IPS-NIHi7 (cell line): ENCODE data around the gene GTF3C5.
"Not testable (repeated sequence)": the region's sequence is repeated elsewhere in the genome, so short reads cannot be mapped to it uniquely, and the experiment has no call there.

ENCODE experiments used
- DNase-seq: peaks from one replicate; pipeline ENCODE4 v3.0.0; 2012; ENCODE audit warnings: mixed read lengths; ENCODE audit errors: extremely low spot score

Gene GTF3C5

GRCh38 chr9:133054194-133054890 is 23.5 kb downstream of the GTF3C5 start:
- DNase-seq, result no peak

DNA sequence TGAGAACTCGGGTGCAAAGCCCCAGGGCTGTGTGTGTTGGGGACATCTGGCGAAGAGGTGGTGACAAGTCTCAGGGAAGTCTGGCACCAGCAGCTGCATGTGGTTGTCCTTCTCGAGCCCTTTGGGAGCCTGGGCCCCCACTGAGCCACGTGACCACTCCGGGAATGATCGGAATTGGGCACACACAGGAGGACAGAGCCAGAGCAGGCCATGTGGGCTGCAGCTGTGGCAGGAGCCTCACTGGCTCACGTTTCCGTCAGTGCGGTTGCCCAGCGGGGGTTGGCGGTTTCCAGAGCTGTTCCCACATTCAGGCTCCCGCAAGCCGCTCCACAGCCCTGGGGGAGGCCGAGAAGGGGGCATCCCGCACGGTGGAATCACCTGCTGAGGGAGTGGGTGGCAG is 24.2 kb downstream of the GTF3C5 start:
- no peak for DNase-seq

GRCh38 chr9:133055788-133056420 is 25.1 kb downstream of the GTF3C5 start:
- DNase-seq, result no peak

GRCh38 chr9:133056533-133056932 is 25.7 kb downstream of the GTF3C5 start:
- no peak for DNase-seq

DNA sequence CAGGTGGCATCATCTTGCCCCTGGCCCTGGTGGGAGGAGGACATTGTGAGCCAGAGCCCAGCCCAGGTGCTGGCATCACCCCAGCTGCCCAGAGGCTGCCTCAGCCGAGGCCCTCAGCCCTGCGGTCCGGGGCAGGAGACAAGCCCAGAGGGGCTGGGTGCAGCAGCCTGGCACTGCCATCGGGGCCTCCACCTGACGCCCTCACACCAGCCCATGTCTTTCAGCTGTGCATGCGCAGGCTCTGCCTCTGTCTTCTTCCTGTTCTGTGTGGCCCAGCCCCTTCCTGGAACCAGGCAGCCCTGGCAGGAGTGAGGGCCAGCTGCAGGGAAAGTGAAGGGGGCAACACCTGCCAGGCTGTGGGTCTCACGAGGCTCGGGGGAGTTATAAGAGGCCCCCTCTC is 26.2 kb downstream of the GTF3C5 start:
- DNase-seq, result no peak

DNA sequence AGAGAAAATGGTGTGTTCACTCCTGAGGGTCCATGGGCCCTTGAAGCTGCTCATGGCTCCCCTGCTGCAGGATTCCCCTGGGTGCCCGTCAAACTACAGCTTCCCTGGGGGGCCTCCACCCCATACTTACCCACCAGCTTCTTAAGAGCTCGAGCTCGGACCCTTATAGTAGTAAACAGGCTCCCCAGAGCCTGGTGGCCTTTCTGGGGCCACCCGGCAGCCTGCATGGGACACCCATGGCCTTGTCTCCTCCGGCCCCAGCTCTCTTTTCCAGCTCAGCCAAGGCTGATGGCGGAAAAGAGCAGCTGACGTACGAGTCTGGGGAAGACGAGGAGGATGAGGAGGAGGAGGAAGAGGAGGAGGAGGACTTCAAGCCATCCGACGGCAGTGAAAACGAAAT is 26.8 kb downstream of the GTF3C5 start:
- DNase-seq, result no peak

DNA sequence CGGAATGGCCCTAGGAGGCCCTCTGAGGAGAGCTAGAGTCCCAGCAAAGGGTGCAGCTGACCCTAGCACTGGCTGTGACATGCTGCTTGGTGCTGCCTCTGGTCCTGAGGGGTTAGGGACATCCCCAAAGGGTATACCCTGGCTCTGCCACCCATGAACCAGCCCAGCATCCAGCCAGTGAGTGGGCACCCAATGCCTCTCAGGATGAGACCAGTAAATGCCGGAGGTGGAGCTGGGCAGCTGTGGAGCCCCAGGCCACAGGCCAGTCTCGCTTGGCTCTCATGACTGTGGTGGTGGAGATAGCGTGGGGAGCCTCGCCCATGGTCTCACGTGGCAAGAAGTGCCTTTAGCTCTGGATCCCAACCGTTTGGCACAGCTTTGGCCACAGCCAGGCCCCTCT is 27.3 kb downstream of the GTF3C5 start:
- DNase-seq, result no peak

DNA sequence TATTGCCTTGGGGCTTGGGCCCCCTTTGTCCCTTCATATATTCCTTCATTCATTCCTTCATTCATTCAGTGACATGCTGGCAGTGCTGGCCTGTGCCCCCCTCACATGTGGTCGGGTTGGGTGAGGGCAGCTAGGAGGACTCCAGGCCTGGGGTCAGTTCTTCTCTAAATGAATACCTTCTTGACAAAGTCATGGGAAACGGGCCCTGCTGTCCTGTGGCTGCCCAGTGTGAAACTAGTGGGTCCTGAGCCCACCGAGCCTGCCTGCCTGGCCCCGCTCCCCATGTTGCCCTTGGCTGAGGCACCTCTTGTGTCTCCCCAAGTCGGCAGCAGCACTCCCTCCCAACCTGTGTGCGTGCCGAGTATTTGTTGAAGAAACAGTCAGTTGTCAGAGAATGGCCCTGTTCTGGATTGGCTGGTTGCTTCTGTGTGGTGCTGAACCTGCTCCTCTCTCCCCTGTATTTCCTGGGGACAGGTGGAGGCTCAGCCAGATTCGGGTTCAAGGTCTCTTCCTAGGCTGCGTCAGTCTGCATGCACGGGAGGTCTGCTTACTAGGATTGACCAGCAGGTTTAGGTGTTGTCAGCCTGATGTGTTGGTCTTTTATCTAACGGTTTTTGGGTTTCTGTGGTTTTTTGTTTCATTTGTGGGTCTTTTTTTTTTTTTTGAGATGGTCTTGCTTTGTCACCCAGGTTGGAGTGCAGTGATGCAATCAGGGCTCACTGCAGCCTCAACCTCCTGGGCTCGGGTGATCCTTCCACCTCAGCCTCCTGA is 27.9 kb downstream of the GTF3C5 start:
- no peak for DNase-seq

DNA sequence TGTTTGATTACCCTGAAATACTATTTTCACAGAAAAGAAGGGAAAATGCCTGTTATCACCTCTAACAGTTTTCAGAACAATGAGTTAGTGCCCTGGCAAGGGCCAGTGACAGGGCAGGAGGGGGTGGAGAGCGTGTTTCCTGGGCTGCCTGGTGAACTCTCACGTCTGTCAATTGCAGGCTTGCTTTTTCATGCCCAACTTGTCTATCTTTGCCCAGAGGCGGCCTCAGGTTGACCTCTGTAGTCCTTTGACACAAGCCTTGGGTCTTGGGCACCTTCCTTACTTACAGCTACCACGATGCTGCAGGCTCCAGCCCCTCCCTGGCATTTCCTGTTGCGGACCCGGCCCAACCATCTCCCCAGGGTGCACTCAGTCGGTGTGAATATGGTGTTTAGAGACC is 28.8 kb downstream of the GTF3C5 start:
- DNase-seq, result no peak

- DNase-seq, result no peak
Measured at GRCh38 chr9:133060417-133060841, 29.6 kb downstream of the GTF3C5 start.

DNA sequence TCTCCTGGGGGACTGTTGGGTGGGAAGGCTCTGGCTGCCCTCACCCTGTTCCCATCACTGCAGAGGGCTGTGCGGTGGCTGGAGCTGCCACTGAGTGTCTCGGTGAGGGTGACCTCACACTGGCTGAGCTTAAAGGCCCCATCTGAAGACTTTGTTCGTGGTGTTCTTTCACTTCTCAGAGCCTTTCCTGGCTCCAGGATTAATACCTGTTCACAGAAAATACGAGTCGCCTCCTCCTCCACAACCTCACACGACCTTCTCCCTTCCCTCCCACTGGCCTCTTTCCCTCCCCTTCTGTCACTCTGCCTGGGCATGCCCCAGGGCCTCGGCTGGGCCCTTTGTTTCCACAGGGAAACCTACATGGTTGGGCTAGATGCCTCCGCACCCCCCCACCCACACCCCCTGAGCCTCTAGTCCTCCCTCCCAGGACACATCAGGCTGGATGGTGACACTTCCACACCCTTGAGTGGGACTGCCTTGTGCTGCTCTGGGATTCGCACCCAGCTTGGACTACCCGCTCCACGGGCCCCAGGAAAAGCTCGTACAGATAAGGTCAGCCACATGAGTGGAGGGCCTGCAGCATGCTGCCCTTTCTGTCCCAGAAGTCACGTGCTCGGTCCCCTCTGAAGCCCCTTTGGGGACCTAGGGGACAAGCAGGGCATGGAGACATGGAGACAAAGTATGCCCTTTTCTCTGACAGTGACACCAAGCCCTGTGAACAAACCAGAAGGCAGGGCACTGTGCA is 30.4 kb downstream of the GTF3C5 start:
- DNase-seq, result not testable (repeated sequence)

- not testable (repeated sequence) for DNase-seq
Measured at GRCh38 chr9:133061764-133062145, 31.0 kb downstream of the GTF3C5 start, which contains the start of gene CEL. Gene CEL, plus strand, starts transcription at chr9:133061981. Its CDS starts 22 bp downstream, at chr9:133062003.

DNA sequence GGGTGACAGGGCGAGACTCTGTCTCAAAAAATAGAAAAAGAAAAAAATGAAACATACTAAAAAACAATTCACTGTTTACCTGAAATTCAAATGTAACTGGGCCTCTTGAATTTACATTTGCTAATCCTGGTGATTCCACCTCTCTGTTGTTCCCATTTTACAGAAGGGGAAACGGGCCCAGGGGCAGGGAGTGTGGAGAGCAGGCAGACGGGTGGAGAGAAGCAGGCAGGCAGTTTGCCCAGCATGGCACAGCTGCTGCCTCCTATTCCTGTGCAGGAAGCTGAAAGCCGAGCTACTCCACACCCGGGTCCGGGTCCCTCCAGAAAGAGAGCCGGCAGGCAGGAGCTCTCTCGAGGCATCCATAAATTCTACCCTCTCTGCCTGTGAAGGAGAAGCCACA is 31.8 kb downstream of the GTF3C5 start:
- not testable (repeated sequence) for DNase-seq

GRCh38 chr9:133063159-133063499 is 32.3 kb downstream of the GTF3C5 start:
- DNase-seq, result no peak

GRCh38 chr9:133063500-133064231 is 32.9 kb downstream of the GTF3C5 start:
- DNase-seq, result no peak

DNA sequence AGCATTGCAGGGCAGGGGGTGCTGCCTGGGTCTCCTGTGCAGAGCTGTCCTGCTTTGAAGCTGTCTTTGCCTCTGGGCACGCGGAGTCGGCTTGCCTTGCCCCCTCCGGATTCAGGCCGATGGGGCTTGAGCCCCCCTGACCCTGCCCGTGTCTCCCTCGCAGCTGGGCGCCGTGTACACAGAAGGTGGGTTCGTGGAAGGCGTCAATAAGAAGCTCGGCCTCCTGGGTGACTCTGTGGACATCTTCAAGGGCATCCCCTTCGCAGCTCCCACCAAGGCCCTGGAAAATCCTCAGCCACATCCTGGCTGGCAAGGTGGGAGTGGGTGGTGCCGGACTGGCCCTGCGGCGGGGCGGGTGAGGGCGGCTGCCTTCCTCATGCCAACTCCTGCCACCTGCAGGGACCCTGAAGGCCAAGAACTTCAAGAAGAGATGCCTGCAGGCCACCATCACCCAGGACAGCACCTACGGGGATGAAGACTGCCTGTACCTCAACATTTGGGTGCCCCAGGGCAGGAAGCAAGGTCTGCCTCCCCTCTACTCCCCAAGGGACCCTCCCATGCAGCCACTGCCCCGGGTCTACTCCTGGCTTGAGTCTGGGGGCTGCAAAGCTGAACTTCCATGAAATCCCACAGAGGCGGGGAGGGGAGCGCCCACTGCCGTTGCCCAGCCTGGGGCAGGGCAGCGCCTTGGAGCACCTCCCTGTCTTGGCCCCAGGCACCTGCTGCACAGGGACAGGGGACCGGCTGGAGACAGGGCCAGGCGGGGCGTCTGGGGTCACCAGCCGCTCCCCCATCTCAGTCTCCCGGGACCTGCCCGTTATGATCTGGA is 33.7 kb downstream of the GTF3C5 start:
- no peak for DNase-seq

GRCh38 chr9:133065070-133065388 is 34.2 kb downstream of the GTF3C5 start:
- no peak for DNase-seq

GRCh38 chr9:133066181-133066983 is 35.6 kb downstream of the GTF3C5 start:
- DNase-seq, result no peak

DNA sequence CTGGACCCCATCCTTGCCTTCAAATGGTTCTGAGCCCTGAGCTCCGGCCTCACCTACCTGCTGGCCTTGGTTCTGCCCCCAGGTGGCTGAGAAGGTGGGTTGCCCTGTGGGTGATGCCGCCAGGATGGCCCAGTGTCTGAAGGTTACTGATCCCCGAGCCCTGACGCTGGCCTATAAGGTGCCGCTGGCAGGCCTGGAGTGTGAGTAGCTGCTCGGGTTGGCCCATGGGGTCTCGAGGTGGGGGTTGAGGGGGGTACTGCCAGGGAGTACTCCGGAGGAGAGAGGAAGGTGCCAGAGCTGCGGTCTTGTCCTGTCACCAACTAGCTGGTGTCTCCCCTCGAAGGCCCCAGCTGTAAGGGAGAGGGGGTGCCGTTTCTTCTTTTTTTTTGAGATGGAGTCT is 36.2 kb downstream of the GTF3C5 start:
- no peak for DNase-seq

DNA sequence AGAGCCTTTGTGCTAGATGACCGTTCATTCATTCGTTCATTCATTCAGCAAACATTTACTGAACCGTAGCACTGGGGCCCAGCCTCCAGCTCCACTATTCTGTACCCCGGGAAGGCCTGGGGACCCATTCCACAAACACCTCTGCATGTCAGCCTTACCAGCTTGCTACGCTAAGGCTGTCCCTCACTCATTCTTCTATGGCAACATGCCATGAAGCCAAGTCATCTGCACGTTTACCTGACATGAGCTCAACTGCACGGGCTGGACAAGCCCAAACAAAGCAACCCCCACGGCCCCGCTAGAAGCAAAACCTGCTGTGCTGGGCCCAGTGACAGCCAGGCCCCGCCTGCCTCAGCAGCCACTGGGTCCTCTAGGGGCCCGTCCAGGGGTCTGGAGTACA is 37.0 kb downstream of the GTF3C5 start:
- DNase-seq, result no peak
